Body of pancreas (tissue), 4 donors: ENCODE measurements around the gene ADGRL3. TPM values are rescaled to one million over a fixed set of nuclear protein-coding genes. Genes with fewer than 3 reads are reported as not detected.

Source experiments
- ATAC-seq: fragments of 150-250 bp; one replicate; pipeline ENCODE4 v1.9.1; 2016
- DNase-seq, 4 donors: peaks; one replicate each; pipeline ENCODE4 v3.0.0-alpha.2; 2019
- H3K27ac ChIP-seq, 4 donors: fragments of 200-600 bp; sonication (generic); 1 replicate in 3 of 4; 2 replicates in 1 of 4; pipeline versions ENCODE4 v1.5.1 to v1.6.1; 2016 to 2019; ENCODE audit warnings: mild to moderate bottlenecking in 1 of 4, mixed read lengths in 1 of 4, moderate library complexity in 1 of 4
- H3K27me3 ChIP-seq, 2 donors: fragments of 200-600 bp; sonication (generic); one replicate each; pipeline ENCODE4 v1.6.0; 2016; ENCODE audit warnings: mild to moderate bottlenecking in 1 of 2
- H3K36me3 ChIP-seq, 2 donors: fragments of 200-600 bp; sonication (generic); replicated peaks in 1 of 2; 2 replicates each; pipeline ENCODE4 v1.5.1; 2016; ENCODE audit warnings: low read depth in 2 of 2; ENCODE audit not compliant: insufficient read depth in 1 of 2
- H3K4me1 ChIP-seq: fragments of 200-600 bp; sonication (generic); one replicate; pipeline ENCODE4 v1.6.0; 2016
- H3K4me3 ChIP-seq, 2 donors: fragments of 200-600 bp; sonication (generic); 1 replicate in 1 of 2; 2 replicates in 1 of 2; pipeline ENCODE4 v1.5.1; 2016 to 2019
- H3K9me3 ChIP-seq, 3 donors: fragments of 200-600 bp; sonication (generic); 1 replicate in 2 of 3; 2 replicates in 1 of 3; pipeline ENCODE4 v1.5.1; 2016
- POLR2A ChIP-seq, 3 donors: fragments of 450-650 bp; IDR thresholded peaks; one replicate each; pipeline ENCODE4 v1.6.1; 2016; ENCODE audit warnings: antibody characterized with exemption in 3 of 3, mild to moderate bottlenecking in 2 of 3
- WGBS, 2 donors: methylation state at CpG; one replicate each; pipeline ENCODE4 v1.1.5; 2017; 5-methylcytosine and 5-hydroxymethylcytosine counted together
- intact Hi-C: fragments of 100-400 bp; cut with DNase I; formaldehyde crosslinking; loops from one replicate; pipeline ENCODE4 v1.15.1; 2023
- total RNA-seq, 2 donors: library from RNA; depleted of rRNA; stranded (reverse); fragments of >200 nt; gene quantifications; one replicate each; pipeline ENCODE4 v1.1.0, GENCODE V29; 2016
- TF ChIP-seq, protein P1 (sequence below), 7 experiments: fragments of 450-650 bp in 4 of 7; fragments of 200-600 bp in 3 of 7; sonication (generic) in 3 of 7; IDR thresholded peaks; one replicate each; pipeline ENCODE4 v1.5.1; 2016 to 2019; ENCODE audit warnings: antibody characterized with exemption in 7 of 7

The ADGRL3 gene
- total RNA-seq, 2 donors from 2014 or later: 0.33 to 1.0 TPM

- Histone ChIP-seq H3K27me3 (no peaks in the 10 kb centered on the region), H3K36me3 (no peaks in the 10 kb centered on the region), H3K9me3 (no peaks in the 10 kb centered on the region), H3K4me1 (no peaks in the 10 kb centered on the region), H3K4me3 (no peak overlapping the region), H3K27ac (no peak overlapping the region)
- TF ChIP-seq POLR2A (IDR thresholded peaks at IDR 0.05): no peak
- TF ChIP-seq, protein P1, sequence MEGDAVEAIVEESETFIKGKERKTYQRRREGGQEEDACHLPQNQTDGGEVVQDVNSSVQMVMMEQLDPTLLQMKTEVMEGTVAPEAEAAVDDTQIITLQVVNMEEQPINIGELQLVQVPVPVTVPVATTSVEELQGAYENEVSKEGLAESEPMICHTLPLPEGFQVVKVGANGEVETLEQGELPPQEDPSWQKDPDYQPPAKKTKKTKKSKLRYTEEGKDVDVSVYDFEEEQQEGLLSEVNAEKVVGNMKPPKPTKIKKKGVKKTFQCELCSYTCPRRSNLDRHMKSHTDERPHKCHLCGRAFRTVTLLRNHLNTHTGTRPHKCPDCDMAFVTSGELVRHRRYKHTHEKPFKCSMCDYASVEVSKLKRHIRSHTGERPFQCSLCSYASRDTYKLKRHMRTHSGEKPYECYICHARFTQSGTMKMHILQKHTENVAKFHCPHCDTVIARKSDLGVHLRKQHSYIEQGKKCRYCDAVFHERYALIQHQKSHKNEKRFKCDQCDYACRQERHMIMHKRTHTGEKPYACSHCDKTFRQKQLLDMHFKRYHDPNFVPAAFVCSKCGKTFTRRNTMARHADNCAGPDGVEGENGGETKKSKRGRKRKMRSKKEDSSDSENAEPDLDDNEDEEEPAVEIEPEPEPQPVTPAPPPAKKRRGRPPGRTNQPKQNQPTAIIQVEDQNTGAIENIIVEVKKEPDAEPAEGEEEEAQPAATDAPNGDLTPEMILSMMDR (IDR thresholded peaks at IDR 0.05): no peak
- intact Hi-C loops: no loop called here
- ATAC-seq: no peak
- DNase-seq: no peak
- 46 to 57% methylated on average over 1 of the region's 1 CpG for WGBS, 2 donors
These were observed 570.3 kb downstream of the ADGRL3 start for GRCh38 chr4:61770456-61770855.

DNA sequence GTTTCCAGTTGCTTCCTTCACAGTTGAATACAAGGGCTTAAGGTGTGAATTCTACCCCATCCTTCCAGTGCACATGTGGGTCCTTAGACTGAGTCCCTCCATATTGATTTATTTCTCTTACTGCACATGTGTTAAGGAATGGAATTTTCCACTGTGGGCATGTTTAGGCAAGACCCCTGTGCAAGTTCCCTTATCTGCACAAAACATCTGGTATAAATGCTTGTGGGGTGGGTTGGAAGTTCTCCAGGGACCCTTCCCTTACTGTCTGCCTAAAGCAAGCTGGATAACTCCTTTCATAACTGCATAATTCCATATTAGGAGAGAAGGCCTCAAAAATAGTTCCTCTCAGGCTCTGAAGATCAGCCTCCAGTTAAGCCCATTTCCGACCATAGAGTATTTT, 570.9 kb downstream of the ADGRL3 start:
- ATAC-seq: no peak
- Histone ChIP-seq H3K27me3 (no peaks in the 10 kb centered on the region), H3K27ac (no peak overlapping the region), H3K9me3 (no peaks in the 10 kb centered on the region), H3K4me1 (no peaks in the 10 kb centered on the region), H3K4me3 (no peak overlapping the region), H3K36me3 (no peaks in the 10 kb centered on the region)
- DNase-seq: no peak
- intact Hi-C loops: no loop called here
- no peak for TF ChIP-seq POLR2A (IDR thresholded peaks at IDR 0.05)
- TF ChIP-seq, protein P1 (IDR thresholded peaks at IDR 0.05): no peak
- WGBS, 2 donors: 50 to 55% methylated on average over 1 of the region's 1 CpG

- H3K4me1 ChIP-seq: no peaks in the 10 kb centered on the region
These were observed 572.0 kb downstream of the ADGRL3 start for GRCh38 chr4:61772126-61772525.

DNA sequence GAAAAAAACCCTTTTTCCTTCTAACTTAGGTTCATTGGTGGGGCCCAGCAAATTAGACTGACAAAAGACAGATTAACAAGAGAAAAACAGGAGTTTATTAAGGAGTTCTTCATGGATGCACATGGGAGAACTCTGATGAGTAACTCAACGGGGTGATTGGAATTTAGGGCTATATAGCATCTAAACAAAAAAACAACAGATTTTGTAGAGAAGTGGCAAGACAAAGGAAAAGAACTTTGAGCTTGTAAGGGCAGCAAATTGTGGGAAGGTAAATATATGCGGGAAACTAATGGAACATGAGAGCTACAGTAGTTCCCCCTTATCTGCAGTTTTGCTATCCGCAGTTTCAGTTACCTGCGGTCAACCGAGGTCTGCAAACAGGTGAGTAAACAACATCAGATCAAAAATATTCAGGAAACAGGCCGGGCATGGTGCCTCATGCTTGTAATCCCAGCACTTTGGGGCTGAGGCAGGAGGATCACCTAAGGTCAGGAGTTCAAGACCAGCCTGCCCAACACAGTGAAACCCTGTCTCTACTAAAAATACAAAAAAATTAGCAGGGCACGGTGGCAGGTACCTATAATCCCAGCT, 573.6 kb downstream of the ADGRL3 start:
- TF ChIP-seq, protein P1 (IDR thresholded peaks at IDR 0.05): no peak
- TF ChIP-seq POLR2A (IDR thresholded peaks at IDR 0.05): no peak
- WGBS, 2 donors: 20 to 27% methylated on average over 7 of the region's 7 CpGs
- Histone ChIP-seq H3K27ac (no peak overlapping the region), H3K36me3 (no peaks in the 10 kb centered on the region), H3K4me3 (no peak overlapping the region), H3K27me3 (no peaks in the 10 kb centered on the region), H3K4me1 (no peaks in the 10 kb centered on the region), H3K9me3 (no peaks in the 10 kb centered on the region)
- no peak for ATAC-seq
- DNase-seq: peak in 1 of 4 donors; percentile 47
- intact Hi-C loops: no loop called here

More at GRCh38 chr4:61772126-61772525, 572.0 kb downstream of the ADGRL3 start:
- Histone ChIP-seq H3K4me3 (no peak overlapping the region), H3K36me3 (no peaks in the 10 kb centered on the region), H3K9me3 (no peaks in the 10 kb centered on the region), H3K27me3 (no peaks in the 10 kb centered on the region), H3K27ac (no peak overlapping the region)
- no peak for DNase-seq
- TF ChIP-seq, protein P1 (IDR thresholded peaks at IDR 0.05): no peak
- no peak for TF ChIP-seq POLR2A (IDR thresholded peaks at IDR 0.05)
- no peak for ATAC-seq
- intact Hi-C loops: no loop called here
- 21 to 34% methylated on average over 1 of the region's 1 CpG for WGBS, 2 donors

GRCh38 chr4:61782133-61782532, 582.0 kb downstream of the ADGRL3 start:
- intact Hi-C loops: no loop called here
- 24 to 31% methylated on average over 1 of the region's 1 CpG for WGBS, 2 donors
- Histone ChIP-seq H3K4me3 (no peak overlapping the region), H3K9me3 (no peaks in the 10 kb centered on the region), H3K27me3 (no peaks in the 10 kb centered on the region), H3K27ac (no peak overlapping the region), H3K4me1 (no peaks in the 10 kb centered on the region), H3K36me3 (no peaks in the 10 kb centered on the region)
- DNase-seq: no peak
- TF ChIP-seq, protein P1 (IDR thresholded peaks at IDR 0.05): no peak
- TF ChIP-seq POLR2A (IDR thresholded peaks at IDR 0.05): no peak
- no peak for ATAC-seq
